GM18951 (cell line): ENCODE measurements around the gene DGKI.

Experiments
- POLR2A ChIP-seq: IDR thresholded peaks from 4 replicates; pipeline ENCODE4 v1.6.1; 2011; ENCODE audit warnings: mild to moderate bottlenecking; ENCODE audit not compliant: insufficient read length, insufficient read depth; ENCODE audit errors: extremely low read depth
- in situ Hi-C: fragments of 300-500 bp; cut with MboI; formaldehyde crosslinking; loops from one replicate; pipeline ENCODE4 v1.12.0; 2022; ENCODE audit warnings: low sequenced_read_pairs, mixed read lengths, inconsistent platforms; ENCODE audit not compliant: unreplicated experiment

DGKI gene

GRCh38 chr7:137667633-137668387 lies 179.0 kb downstream of the DGKI start:
- in situ Hi-C loops = no loop called here
- no peak for TF ChIP-seq POLR2A

- in situ Hi-C loops = no loop called here
- TF ChIP-seq POLR2A = no peak
Observed at GRCh38 chr7:137664846-137665245, 181.9 kb downstream of the DGKI start.

- TF ChIP-seq POLR2A = no peak
- in situ Hi-C loops = no loop called here
Observed at GRCh38 chr7:137661634-137662033, 185.1 kb downstream of the DGKI start.

- no peak for TF ChIP-seq POLR2A
- in situ Hi-C loops = loop anchor here (10.0 kb wide), 2 partner anchors 236 to 356 kb away; no protein-coding TSS in a partner anchor
Observed at GRCh38 chr7:137658190-137658900, 188.4 kb downstream of the DGKI start.

- no peak for TF ChIP-seq POLR2A
- in situ Hi-C loops = loop anchor here (10.0 kb wide), 2 partner anchors 237 to 357 kb away; no protein-coding TSS in a partner anchor
Observed at GRCh38 chr7:137657476-137658189, 189.1 kb downstream of the DGKI start.

- in situ Hi-C loops = loop anchor here (10.0 kb wide), 2 partner anchors 238 to 358 kb away; no protein-coding TSS in a partner anchor
- no peak for TF ChIP-seq POLR2A
Observed at GRCh38 chr7:137656850-137657232, 189.9 kb downstream of the DGKI start.

- in situ Hi-C loops = loop anchor here (10.0 kb wide), 2 partner anchors 238 to 358 kb away; no protein-coding TSS in a partner anchor
- no peak for TF ChIP-seq POLR2A
Observed at GRCh38 chr7:137656227-137656849, 190.4 kb downstream of the DGKI start.

- in situ Hi-C loops = loop anchor here (10.0 kb wide), 2 partner anchors 239 to 359 kb away; no protein-coding TSS in a partner anchor
- TF ChIP-seq POLR2A = no peak
Observed at GRCh38 chr7:137655804-137656203, 191.0 kb downstream of the DGKI start.

GRCh38 chr7:137652721-137653120 lies 194.1 kb downstream of the DGKI start:
- in situ Hi-C loops = loop anchor here (10.0 kb wide), 2 partner anchors 242 to 362 kb away; no protein-coding TSS in a partner anchor
- TF ChIP-seq POLR2A = no peak

GRCh38 chr7:137647905-137648565 lies 198.7 kb downstream of the DGKI start:
- no peak for TF ChIP-seq POLR2A
- in situ Hi-C loops = no loop called here

- in situ Hi-C loops = no loop called here
- TF ChIP-seq POLR2A = no peak
Observed at GRCh38 chr7:137642472-137642871, 204.3 kb downstream of the DGKI start.

GRCh38 chr7:137642031-137642430 lies 204.7 kb downstream of the DGKI start:
- in situ Hi-C loops = no loop called here
- TF ChIP-seq POLR2A = no peak
